Esophagus mucosa (tissue), 1 donor: ENCODE data around the gene KCNK2. TPM values are rescaled to one million over a fixed set of nuclear protein-coding genes. Genes with fewer than 3 reads are reported as not detected.

Experiments used
- ATAC-seq: fragments of 200-7000 bp; cut with Tn5 transposase; one replicate; pipeline ENCODE4 v1.9.1; 2020
- total RNA-seq: library from RNA; stranded (reverse); gene quantifications from one replicate; pipeline ENCODE4 v1.2.4, GENCODE V29; 2023
- donor health status: DM: yes; HTN: yes; CAD: no.

KCNK2 gene, protein sequence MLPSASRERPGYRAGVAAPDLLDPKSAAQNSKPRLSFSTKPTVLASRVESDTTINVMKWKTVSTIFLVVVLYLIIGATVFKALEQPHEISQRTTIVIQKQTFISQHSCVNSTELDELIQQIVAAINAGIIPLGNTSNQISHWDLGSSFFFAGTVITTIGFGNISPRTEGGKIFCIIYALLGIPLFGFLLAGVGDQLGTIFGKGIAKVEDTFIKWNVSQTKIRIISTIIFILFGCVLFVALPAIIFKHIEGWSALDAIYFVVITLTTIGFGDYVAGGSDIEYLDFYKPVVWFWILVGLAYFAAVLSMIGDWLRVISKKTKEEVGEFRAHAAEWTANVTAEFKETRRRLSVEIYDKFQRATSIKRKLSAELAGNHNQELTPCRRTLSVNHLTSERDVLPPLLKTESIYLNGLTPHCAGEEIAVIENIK
- total RNA-seq = 0.08 TPM

DNA sequence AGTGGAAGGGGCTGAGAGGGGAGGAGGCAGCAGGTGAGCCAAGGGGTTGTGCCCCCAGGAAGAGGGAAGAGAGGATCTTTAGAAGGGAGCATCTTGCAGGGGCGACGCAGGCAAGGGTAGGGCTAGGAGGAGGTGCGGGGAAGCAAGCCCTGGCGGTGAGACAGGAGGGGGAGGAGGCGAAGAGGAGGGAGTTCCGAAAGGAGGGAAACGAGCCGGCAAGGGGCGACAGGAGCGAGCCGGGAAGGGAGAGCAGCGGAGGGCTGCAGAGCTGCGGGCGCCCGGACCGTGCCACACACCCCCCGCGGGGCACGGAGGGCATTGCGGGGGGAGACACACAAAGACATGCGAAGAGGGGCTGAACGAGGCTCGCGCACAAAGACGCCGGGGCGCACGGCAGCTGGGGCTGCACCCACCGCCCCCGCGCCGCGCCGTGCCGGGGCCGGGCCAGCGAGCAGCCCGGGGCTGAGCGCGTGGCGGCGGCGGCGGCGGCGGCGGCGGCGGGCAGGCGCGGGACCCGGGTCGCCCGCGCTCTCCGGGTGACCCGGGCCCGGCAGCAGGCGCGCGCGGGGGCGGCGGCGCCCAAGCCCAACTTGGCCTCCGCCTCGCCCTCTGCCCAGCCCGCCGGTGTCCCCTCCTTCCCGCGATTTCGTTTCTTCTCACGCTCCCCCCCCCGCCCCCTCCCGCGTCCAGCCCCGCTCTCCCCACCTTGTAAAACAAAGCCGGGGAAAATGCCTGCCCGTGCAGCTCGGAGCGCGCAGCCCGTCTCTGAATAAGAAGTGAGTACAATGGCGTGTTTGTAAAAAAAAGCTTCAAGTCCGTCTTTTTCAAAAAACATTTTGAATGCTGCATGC is at the start of gene KCNK2:
Gene KCNK2, plus strand, starts transcription at position 206 of the 851 bp plus-strand sequence. CDS start 649 bp downstream, outside the sequence.
- ATAC-seq = no peak

DNA sequence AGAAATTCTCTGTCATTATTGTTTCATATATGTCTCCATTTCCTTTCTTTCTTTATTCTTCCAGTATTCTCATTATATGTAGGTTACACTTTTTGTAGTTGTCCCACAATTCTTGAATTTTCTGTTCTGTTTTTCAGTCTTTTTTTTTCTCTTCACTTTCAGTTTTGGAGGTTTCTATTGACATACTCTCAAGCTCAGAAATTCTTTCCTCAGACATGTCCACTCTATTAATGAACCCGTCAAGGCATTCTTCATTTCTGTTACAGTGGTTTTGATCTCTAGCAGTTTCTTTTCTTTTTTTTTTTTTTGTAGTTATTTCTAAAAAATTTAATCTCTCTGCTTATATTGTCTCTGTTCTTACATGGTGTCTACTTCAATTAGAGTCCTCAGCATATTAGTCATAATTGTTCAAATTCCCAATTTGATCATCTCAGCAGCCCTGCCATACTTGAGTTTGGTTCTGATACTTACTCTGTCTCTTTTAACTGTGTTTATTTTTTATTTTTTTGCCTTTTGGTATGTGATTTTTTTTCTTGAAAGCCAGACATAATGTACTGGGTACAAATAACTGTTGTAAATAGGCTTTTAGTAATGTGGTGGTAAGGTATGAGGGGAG is 49.5 kb upstream of the KCNK2 start:
- ATAC-seq = no peak

DNA sequence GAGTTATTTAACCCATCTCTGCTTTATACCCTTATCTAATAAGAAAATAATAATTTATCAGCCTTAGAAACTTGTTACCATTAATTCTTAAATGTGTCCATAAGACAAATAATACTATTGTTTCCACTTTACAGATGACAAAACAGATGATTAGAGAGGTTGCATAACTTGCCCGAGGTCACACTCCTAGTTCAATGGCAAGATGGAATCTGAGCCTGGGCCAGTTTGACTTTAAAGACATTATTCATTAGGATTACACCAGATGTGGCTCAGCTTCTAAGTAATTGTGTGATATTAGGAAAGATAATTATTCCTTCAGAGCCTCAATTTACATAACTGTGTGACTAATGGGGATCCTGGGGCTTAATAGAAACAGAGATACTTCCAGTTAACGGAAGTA is 42.3 kb upstream of the KCNK2 start:
- no peak for ATAC-seq

DNA sequence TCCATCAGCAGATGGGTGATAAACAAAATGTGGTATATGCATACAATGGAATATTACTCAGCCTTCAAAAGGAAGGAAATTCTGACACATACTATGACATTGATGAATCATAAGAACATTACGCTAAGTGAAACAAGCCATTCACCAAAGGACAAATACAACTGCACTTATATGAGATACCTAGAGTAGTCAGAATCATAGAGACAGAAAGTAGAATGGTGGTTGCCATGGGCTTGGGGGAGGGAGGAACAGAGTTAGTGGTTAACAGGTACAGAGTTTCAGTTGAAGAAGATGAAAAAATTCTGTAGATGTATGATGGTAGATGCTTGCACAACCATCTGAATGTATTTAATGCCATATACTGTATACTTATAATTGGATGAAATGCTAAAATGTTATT is 39.1 kb upstream of the KCNK2 start:
- ATAC-seq = no peak

DNA sequence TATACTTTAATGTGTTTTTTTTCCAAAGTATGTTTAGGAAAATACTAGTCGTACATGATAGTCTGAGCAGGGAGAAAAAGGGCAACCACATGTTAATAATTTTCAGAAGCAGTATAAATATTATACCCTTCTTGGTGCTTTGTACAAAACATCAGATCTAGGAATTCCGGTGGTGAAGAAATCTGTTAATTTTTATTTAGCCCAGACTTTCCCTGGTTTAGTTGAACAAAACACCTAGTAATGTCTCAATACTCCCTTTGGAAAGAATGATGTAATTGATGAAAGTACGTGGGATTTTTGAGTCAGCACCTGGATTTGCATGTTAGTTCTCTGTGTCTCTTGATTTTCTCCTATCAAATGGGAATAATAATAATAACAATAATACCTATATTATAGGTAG is 38.4 kb upstream of the KCNK2 start:
- no peak for ATAC-seq

DNA sequence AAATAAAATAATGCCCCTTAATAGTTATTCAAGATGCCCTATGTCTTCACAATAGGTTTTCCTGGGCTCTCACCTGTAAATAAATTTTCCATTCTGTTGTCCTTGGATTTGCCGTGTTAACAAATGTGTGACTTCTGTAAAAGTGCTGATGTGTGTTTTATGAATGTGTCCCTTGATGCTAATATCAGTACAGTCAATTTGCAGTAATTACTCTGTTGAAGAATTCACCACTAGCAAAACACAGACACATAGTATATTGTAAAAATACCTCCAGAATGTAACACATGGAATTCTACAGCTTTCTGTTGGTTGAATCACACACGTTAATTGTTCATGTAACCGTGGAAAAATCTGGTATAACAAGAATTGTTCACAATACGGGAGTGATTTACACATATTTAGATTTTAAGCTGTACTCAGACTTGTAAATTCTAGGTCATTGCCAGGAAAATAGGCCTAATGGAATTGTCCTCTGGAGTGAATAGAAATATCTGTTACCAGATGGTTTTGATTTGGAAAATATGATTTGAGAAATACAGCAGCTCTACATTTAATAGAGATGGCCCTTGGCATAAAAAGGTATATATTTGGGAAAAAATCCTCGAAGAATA is 36.7 kb upstream of the KCNK2 start:
- no peak for ATAC-seq

DNA sequence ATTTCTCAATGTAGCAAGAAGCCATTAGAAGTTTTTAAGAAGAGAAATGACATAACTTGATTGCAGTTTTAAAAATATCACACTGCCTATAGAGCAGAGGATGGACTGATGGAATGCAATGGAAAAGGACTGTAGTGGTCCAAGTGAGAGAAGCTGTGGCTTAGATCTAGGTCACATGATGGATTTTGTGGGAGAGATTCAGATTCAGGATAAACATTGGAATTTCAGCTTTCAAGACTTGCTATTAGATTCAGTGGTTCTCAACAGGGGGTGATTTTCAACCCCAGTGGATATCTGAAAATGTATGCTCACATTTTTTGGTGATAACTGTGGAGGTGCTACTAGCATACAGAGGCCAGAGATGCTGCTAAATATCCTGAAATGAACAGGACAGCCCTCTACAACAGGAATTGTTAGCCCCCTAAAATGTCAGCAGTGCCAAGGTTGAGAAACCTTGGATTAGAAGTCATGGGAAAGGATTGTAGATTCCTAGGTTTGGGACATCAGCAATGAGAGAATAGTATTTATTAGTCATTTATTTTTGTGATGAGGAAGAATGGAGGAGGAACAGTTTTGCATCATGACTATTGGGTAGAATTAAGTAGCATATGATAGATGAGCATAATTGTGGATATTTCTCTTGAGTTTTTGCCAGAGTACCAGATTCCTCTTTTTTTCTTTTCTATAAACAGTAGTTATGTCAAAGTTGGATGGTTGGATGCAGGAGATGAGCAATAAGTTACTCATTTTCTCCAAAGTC is 30.1 kb upstream of the KCNK2 start:
- ATAC-seq = no peak

DNA sequence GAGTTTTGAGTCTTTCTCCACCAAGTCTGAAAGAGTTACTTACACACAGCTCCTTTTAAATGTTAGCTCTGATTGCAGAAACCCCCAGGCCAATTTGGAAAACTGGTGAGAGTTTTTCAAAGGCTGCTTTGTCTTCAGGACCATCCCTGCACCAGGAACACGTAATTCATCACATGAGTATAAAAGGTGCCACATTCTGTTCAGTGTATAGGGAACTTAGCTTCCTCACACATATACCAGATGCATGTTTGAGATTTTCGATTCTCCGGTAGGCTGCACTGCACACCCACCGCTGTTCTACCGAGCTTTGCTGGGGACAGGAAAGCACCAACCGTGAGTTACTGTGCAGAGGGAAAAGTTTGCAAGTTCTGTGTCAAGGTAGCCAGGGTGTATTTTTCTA is 28.3 kb upstream of the KCNK2 start:
- ATAC-seq = no peak

DNA sequence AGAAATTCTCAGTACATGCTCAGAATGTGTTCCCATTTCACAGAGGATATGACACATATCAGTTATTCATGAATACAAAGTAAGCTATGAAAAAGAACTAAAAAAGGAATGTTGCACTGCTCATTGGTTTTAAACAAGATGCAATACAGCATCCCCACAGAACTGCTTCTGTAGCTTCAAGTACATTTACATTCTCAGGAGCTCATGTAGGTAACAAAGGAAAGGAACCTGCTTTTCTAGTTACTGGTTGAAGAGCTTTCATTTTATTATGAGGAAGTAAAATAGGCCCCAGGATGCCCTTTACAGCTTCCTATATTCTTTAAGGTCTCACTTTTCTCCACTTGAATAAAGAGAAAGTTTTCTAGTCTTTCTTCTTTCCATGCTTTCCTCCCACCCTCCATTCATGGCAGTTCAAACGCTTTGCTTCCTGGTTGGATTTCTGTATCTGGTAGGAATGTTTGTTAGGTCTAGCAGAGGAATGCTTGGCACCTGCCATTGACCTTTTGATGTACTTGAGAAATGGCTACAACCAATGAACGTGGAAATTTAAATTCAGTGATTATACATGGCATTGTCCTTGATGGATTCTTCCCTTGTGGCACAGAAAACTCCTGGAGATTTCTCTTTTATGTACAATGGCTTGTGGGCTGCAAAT is 27.1 kb upstream of the KCNK2 start:
- peak; percentile 57 for ATAC-seq

DNA sequence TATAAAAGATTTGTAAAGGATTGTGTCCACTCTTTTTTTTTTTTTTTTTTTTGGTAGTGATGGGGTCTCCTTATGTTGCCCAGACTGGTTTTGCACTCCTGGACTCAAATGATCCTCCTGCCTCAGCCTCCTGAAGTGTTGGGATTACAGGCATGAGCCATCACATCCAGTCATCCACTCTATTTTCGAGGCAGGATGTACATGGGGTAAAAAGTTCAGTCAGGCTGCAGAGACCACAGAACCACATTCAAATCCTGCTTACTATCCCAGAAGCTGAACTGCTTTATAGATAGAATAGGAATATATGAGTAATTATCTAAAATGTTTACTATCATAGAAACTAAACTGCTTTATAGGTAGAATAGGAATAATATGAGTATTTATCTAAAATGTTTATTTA is 26.0 kb upstream of the KCNK2 start:
- no peak for ATAC-seq

DNA sequence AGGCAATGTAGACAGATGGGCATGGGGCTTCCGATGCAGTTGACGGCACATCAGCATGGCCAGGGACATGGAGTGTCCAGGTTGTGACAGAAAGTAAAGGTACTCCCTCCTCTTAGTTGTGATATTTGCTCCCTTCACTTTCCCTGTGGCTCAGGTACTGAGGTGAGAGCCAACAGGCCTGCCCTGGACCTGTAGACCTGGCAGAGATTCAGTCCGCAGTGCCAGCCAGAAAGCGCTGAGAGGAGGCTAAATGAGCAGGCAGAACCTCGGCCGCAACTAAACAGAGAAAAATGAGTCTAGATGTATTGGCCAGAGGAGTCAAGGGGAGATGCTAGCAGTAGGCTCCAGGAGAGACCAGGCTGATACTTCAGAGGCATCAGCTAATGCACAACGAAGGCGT is 22.6 kb upstream of the KCNK2 start:
- no peak for ATAC-seq

DNA sequence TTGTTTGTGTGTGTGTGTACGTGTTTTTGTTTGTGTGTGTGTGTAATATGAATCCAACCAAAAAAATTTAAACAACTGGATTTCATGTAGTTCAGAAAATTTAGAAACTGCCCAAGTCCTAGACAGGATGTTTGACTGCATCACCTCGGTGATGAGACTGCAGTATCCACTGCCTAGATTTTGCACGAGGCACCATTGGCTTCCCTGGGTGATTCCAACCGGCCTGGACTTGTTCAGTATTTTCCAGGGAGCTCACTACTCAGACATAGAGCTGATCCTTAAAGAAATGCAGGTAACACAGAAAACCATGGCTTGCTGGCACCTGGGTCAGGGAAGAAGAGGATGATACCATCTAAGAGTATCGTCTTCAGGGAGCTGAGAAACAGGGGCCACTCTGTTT is 18.2 kb upstream of the KCNK2 start:
- ATAC-seq = no peak

DNA sequence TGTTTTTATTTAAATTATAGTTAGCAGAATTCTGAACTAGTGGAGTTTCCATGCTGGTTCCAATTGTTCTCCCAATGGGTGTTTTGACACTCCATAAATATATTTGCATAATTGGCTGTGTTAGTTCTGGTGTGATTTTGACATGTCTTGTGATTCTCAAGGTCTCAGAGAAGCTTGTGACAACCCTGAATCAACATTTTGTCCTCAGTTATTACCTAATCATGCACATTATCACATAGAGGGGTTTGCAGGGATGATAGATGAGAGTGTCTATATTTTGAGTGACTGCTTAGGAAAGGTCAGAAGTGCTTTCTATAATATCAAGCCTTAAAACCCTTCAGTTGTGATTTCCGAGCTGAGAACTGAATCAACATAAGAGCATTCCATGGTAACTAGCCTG is 11.5 kb upstream of the KCNK2 start:
- ATAC-seq = no peak

DNA sequence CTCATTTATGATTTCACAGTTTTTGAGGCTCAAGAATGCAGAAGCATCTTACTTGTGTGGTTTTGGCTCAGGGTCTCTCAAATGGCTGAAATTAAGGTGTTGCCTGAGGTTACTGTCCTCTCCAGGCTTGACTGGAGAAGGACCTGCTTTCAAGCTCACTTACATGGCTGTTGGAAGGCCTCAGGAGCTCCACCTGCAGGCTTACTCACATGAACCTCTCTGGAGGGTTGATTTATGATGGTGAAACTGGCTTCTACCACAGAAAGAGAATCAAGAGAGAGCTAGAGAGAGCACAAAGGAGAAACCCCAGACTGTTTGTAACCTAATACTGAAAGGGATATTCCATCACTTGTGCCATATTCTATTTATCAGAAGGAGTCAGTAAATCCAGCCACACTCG is 6.2 kb upstream of the KCNK2 start:
- peak; percentile 47 for ATAC-seq

DNA sequence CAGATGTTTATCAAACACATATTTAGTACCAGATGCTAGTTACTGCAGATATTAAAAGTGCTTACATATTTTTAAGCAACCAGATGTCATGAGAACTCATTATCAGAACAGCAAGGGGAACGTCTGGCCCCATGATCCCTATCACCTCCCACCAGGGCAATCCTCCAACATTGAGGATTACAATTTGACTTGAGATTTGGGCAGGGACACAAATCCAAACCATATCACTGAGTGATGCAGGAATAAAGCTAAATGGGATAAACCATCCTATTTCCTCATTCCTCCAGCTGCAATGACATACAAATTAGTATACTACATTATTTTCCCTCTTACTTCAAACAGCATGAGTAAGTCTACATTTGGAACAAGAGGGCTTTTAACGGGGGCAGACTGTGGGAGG is 3.1 kb upstream of the KCNK2 start:
- no peak for ATAC-seq

DNA sequence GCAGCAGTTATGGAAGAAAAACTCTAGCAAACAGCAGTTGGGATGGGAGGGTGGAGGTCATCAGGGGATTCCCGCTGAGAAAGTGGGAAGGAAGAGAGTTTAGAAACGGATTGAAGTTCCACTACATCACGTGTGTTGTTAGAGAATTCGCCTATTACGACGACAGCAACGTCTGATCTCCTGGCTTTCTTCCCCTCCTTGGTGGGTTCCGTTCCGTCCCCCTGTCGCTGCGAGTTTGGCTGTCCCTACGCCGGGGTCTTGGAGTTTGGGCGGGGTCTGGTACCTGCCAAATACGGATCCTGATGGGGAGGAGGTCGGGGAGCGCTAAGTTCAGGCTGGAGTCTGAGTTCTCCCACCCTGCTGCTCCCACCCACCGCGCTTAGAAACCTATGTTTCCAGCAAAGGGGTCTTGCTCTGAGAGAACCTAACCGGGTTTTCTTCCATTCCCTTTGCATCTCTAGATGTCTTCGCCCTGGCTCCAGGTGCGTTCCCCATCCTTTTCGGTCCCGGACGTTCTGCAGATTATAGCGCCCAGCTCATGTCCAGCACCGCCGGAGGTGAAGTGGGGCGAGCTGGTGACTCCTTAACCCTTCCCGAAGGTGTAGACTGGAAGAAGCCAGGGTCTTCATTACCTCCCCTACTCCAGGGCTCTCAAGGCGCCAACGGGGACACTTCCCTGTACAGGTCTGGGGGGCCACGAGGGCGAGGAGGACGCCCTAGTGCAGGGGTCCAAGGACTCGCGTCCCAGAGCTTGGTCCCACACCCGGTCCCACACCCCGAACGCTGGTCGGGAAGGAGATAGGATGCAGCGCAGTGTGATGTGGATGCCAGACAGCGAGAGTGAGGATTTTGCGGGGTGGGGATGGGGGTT is 641 bp upstream of the KCNK2 start:
- ATAC-seq = peak; percentile 23

DNA sequence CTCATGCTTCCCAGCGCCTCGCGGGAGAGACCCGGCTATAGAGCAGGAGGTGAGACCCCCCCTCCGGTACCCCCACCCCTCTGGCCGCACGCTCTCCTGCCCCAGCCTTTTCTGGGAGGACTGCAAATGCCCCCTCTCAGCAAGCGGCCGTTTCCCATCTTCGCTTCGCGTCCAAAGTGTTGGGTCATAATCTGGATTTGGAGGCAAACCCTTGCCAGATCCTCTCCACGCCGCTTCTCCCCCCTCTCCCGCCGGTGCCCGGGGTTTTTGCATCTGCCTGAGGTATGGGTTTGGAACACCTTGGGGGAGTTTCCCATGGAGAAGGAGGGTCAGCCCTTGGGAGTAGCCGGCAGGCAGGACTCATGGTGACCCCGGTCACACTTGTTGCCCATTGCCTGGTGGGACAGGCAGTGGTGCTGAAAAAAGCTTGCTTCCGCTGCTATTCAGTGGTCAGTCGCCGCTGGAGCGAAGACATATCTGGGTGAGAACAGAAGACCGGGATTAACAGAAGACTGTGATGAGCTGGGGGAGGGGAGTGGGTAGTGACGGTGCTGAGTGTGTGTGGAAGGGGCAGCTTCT is 935 bp downstream of the KCNK2 start:
- no peak for ATAC-seq

DNA sequence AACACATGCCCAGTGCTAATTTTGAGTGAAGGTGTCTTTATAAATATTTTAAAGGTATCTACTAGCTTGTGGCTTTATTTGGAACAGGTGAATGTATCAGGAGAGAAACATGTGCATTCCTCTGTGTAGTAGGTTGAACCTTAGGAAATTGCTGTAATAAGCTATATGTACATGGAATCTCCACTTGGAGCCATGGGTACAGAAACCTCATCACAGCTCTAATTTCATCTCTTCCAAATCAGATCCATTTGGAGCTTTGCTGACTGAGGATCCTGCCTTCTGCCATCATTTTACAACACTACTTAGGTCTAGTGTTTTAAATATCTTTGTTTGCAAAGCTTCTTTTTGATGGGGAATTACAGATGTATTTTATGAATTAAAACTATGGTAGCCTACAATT is 2.1 kb downstream of the KCNK2 start:
- no peak for ATAC-seq

DNA sequence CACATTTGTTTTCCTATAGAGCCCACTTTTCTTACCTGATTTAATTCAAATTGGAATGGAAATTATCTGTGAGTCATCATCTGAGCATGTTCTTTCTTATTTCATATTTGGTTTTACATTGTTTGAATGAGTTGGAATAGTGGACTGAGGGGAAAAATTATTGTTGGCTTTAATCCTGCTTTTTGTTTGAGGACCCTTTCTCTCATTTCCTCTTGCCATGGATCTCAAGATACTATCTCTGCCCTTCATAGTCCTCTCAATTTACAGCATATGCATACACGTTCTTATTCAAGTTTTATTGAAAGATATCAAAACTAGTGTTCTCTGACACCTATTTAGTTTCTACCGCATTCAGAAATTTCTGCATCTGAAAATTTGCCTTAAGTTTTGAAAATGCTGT is 5.1 kb downstream of the KCNK2 start:
- no peak for ATAC-seq

DNA sequence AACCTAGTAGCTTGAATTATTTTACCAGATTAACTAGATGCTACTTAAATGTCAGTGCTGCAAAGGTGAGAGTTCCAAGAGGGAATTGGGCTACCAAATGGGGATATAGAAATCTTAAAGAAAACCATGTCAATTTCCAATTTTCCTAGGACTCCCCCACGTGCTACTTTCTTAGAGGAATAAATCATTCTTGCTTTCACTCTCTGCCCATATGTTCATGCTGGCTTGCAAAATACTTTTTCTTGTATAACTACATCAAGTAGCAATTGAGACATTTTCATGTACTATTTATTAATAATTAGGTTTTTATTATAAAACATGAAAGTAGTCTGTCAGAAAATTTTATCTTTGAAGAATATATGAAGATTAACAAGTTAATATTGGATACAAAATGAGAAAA is 11.8 kb downstream of the KCNK2 start:
- ATAC-seq = no peak
